Fibroblast of lung (primary cell): ENCODE results near the gene AFAP1. TPM values are rescaled to one million over a fixed set of nuclear protein-coding genes. Genes with fewer than 3 reads are reported as not detected.

Experiments used
- DNase-seq, 2 donors: peaks; one replicate each; pipeline versions ENCODE4 v3.0.0 to v3.0.0-alpha.2; 2010; ENCODE audit warnings: low read depth in 2 of 2
- H2AFZ ChIP-seq: 2 replicates; pipeline ENCODE4 v1.5.1; 2012; ENCODE audit warnings: low read length, control low read depth, inconsistent platforms
- H3K27ac ChIP-seq: 2 replicates; pipeline ENCODE4 v1.5.1; 2011; ENCODE audit warnings: low read length, control low read depth; ENCODE audit not compliant: insufficient read depth
- H3K27me3 ChIP-seq: 2 replicates; pipeline ENCODE4 v1.5.1; 2011; ENCODE audit warnings: mild to moderate bottlenecking, low read length; ENCODE audit not compliant: control insufficient read depth, insufficient read depth
- H3K36me3 ChIP-seq: 2 replicates; pipeline ENCODE4 v1.5.1; 2011; ENCODE audit warnings: low read length; ENCODE audit not compliant: control insufficient read depth, insufficient read depth
- H3K4me1 ChIP-seq: 2 replicates; pipeline ENCODE4 v1.5.1; 2011; ENCODE audit warnings: low read length; ENCODE audit not compliant: control insufficient read depth, insufficient read depth; ENCODE audit errors: extremely low read depth
- H3K4me2 ChIP-seq: 2 replicates; pipeline ENCODE4 v1.5.1; 2011; ENCODE audit warnings: low read length, control low read depth; ENCODE audit not compliant: insufficient read depth; ENCODE audit errors: extremely low read depth
- H3K4me3 ChIP-seq, 4 experiments: fragments of 200-600 bp in 1 of 4; sonication (generic) in 1 of 4; replicated peaks in 1 of 4; 2 replicates each; pipeline ENCODE4 v1.5.1; 2011 to 2016; ENCODE audit warnings: low read length in 4 of 4, low read depth in 3 of 4, mild to moderate bottlenecking in 3 of 4, control low read depth in 2 of 4, inconsistent platforms in 1 of 4, mixed read lengths in 1 of 4; ENCODE audit not compliant: insufficient read depth in 1 of 4; ENCODE audit errors: control extremely low read depth in 1 of 4
- H3K79me2 ChIP-seq: 2 replicates; pipeline ENCODE4 v1.5.1; 2012; ENCODE audit warnings: mild to moderate bottlenecking, low read length, inconsistent platforms; ENCODE audit not compliant: control insufficient read depth, insufficient read depth
- H3K9ac ChIP-seq: 2 replicates; pipeline ENCODE4 v1.5.1; 2011; ENCODE audit warnings: mild to moderate bottlenecking, low read length, control low read depth; ENCODE audit not compliant: insufficient read depth
- H3K9me3 ChIP-seq: 2 replicates; pipeline ENCODE4 v1.5.1; 2012; ENCODE audit warnings: low read depth, low read length; ENCODE audit not compliant: control insufficient read depth, insufficient read depth
- H4K20me1 ChIP-seq: 2 replicates; pipeline ENCODE4 v1.5.1; 2011; ENCODE audit warnings: low read length; ENCODE audit not compliant: control insufficient read depth, insufficient read depth; ENCODE audit errors: extremely low read depth
- CTCF ChIP-seq, 2 donors: IDR thresholded peaks in 1 of 2; conservative IDR thresholded peaks in 1 of 2; 1 replicate in 1 of 2; 2 replicates in 1 of 2; pipeline ENCODE4 v1.5.1; 2011 to 2012; ENCODE audit warnings: low read length in 2 of 2, control low read depth in 1 of 2, inconsistent platforms in 1 of 2, low read depth in 1 of 2, mild to moderate bottlenecking in 1 of 2
- EZH2 ChIP-seq: IDR thresholded peaks from 2 replicates; pipeline ENCODE4 v1.5.1; 2012; ENCODE audit warnings: low read length, control low read depth, mild to moderate bottlenecking; ENCODE audit errors: missing control alignments
- polyA plus RNA-seq, 2 donors: library from polyadenylated mRNA; depleted of rRNA in 1 of 2; stranded (reverse) in 1 of 2; unstranded in 1 of 2; fragments of >200 nt; gene quantifications; 2 replicates each; pipeline ENCODE4 v1.2.1, GENCODE V29; 2011 to 2012; ENCODE audit warnings: missing spikeins in 1 of 2
- total RNA-seq: library from RNA; depleted of rRNA; stranded (reverse); fragments of >200 nt; gene quantifications from 2 replicates; pipeline ENCODE4 v1.2.1, GENCODE V29; 2014

The AFAP1 gene
- total and polyA plus RNA-seq, 2 donors (not counting 1 experiment from before 2014, with no cell fraction given) = 21.8 to 30.1 TPM

DNA sequence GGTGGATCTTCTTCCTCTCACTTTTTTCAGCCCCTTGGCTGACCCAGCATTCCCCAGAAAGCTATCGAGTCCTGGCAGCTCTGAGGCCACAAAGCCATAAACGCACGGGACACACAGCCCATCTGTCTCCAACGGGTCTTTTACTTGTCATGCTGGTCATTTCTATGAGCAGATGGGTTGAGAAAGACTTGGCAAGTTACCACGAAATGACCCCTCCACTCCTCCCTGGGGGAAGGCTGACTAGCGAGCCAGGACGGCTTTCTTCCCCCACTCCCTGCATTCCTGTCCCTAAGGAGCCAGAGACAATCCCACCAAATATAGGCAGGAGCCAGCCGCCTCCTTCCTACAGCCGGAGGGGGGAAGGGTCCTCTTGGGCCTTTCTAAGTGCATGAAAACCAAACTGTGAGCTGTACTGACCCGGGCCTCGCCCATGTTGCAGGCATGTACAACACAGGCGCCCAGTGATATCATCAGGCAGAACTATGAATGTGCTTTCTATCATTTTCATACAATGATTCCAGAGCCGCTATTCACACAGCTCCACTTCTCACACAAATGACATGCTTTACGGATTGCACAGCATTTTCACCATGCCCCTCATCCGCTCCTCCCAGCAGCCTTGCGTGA is 28.6 kb downstream of the AFAP1 start:
- H3K4me3 ChIP-seq = peak overlapping the region in 1 of 4 experiments; percentile 20
- no peaks in the 10 kb centered on the region for H4K20me1 ChIP-seq
- no peak for TF ChIP-seq CTCF (conservative IDR thresholded peaks at IDR 0.05 in 1 of 2, IDR thresholded peaks at IDR 0.05 in 1 of 2; ENCODE audit: low read depth in 1 of 2, low read length in 2 of 2)
- TF ChIP-seq EZH2 = no peak
- peak; percentile 93 to 96 for DNase-seq
- peaks cover 35% of the 10 kb centered on the region for H3K4me1 ChIP-seq
- H3K9ac ChIP-seq = peak overlapping the region; percentile 52
- no peaks in the 10 kb centered on the region for H3K27me3 ChIP-seq
- no peaks in the 10 kb centered on the region for H3K36me3 ChIP-seq
- peak overlapping the region; percentile 91 for H3K27ac ChIP-seq
- H3K79me2 ChIP-seq = peaks cover 79% of the 10 kb centered on the region
- no peak overlapping the region for H2AFZ ChIP-seq
- H3K9me3 ChIP-seq = no peaks in the 10 kb centered on the region
- peak overlapping the region; percentile 79 for H3K4me2 ChIP-seq

DNA sequence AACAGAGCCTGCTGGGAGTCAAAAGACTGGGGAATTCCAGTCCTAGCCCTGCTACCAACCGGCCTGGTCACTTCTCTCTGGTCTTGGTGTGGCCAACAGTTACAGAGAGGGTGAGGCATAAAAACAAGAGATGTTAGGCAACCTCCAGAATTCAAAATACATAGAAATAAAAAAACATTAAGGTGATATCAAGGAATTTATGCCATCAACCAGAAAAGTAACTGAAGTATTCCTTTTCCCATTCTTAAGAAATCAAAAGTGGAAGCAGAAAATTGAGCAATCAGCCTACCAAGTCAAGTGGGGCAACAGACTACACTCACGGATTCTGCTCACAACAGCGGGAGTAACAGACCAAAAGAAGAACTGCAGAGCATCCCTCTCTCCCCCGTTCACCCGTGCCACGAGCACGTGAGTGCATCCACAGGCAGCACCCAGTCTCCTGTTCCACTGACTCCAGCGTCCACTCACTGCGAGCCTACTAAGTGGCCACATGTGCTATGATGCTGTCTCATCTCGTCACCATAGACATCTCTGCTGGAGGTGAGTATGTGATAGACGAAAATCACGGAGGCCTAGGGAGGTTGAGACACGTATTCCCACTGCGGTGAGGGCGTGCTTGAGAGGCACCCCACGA is 29.3 kb downstream of the AFAP1 start:
- H2AFZ ChIP-seq = no peak overlapping the region
- no peaks in the 10 kb centered on the region for H3K36me3 ChIP-seq
- peaks cover 77% of the 10 kb centered on the region for H3K79me2 ChIP-seq
- peak overlapping the region; percentile 49 for H3K9ac ChIP-seq
- H3K4me2 ChIP-seq = peak overlapping the region; percentile 79
- DNase-seq = peak; percentile 58 to 82
- no peaks in the 10 kb centered on the region for H3K27me3 ChIP-seq
- peaks cover 40% of the 10 kb centered on the region for H3K4me1 ChIP-seq
- peak overlapping the region in 1 of 4 experiments; percentile 20 for H3K4me3 ChIP-seq
- TF ChIP-seq CTCF (conservative IDR thresholded peaks at IDR 0.05 in 1 of 2, IDR thresholded peaks at IDR 0.05 in 1 of 2; ENCODE audit: low read depth in 1 of 2, low read length in 2 of 2) = no peak
- TF ChIP-seq EZH2 = no peak
- no peaks in the 10 kb centered on the region for H4K20me1 ChIP-seq
- H3K27ac ChIP-seq = peak overlapping the region; percentile 91
- no peaks in the 10 kb centered on the region for H3K9me3 ChIP-seq

DNA sequence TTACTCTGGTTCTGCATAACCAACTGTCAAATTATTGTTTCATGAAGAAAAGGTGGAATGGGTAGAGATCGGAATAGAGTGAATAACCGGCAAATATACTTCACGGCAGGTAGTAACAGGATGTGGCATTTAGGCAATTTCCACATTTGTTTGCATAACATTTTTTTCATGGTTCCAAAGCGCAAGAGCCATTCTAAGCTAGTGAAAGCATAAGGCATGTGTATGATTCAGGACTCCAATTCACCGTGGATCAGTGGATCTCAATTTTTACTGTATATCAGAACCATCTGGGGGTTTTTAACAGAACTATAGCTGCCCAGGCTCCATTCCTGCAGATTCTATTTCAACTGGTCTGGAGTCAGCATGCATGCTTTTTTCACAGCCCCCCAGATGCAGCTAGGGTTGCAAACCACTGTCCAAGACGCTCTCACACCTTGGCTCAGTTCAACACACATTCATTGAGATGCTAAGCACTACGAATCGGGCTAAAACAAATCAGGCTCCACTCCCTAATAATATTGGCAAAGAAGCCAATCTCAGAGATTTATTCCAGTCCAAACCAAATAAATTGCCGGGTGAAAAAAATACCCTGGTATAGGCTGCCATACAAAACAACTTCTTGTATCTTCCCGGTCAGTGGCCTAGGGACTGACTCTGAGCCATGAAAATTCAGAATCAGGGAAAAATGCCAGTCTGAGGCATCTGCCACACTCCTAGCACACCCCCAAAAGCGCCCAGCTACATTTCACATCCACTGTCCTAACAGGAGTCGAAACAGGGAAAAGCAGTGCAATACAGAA is 30.0 kb downstream of the AFAP1 start:
- Histone ChIP-seq H3K4me2 (peak overlapping the region; percentile 79), H3K36me3 (no peaks in the 10 kb centered on the region), H4K20me1 (no peaks in the 10 kb centered on the region), H3K27me3 (no peaks in the 10 kb centered on the region), H3K9ac (no peak overlapping the region), H3K79me2 (peaks cover 75% of the 10 kb centered on the region), H2AFZ (no peak overlapping the region), H3K9me3 (no peaks in the 10 kb centered on the region), H3K4me1 (peaks cover 42% of the 10 kb centered on the region), H3K4me3 (no peak overlapping the region), H3K27ac (peak overlapping the region; percentile 91)
- TF ChIP-seq EZH2 (no peak), CTCF (conservative IDR thresholded peaks at IDR 0.05 in 1 of 2, IDR thresholded peaks at IDR 0.05 in 1 of 2; ENCODE audit: low read depth in 1 of 2, low read length in 2 of 2) (no peak)
- peak in 1 of 2 donors; percentile 51 for DNase-seq
